Activated CD4-positive, alpha-beta T cell treated with anti-CD3 and anti-CD28 coated beads, Interleukin-2, Interleukin-4, amounts not matched to agents 100 ng/mL and 50 ng/mL, durations not matched to agents 16 hours and 8 hours (primary cell): ENCODE measurements around the gene PTPMT1.
A peak's percentile ranks its signal among the peaks of the same experiment; 100 is the strongest.
"Not testable (repeated sequence)": the region's sequence is repeated elsewhere in the genome, so short reads cannot be mapped to it uniquely, and the experiment has no call there.

Experiments used
- DNase-seq: peaks from one replicate; pipeline ENCODE4 v3.0.0-alpha.2; 2020; ENCODE audit warnings: low spot score

The PTPMT1 gene, protein sequence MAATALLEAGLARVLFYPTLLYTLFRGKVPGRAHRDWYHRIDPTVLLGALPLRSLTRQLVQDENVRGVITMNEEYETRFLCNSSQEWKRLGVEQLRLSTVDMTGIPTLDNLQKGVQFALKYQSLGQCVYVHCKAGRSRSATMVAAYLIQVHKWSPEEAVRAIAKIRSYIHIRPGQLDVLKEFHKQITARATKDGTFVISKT

DNA sequence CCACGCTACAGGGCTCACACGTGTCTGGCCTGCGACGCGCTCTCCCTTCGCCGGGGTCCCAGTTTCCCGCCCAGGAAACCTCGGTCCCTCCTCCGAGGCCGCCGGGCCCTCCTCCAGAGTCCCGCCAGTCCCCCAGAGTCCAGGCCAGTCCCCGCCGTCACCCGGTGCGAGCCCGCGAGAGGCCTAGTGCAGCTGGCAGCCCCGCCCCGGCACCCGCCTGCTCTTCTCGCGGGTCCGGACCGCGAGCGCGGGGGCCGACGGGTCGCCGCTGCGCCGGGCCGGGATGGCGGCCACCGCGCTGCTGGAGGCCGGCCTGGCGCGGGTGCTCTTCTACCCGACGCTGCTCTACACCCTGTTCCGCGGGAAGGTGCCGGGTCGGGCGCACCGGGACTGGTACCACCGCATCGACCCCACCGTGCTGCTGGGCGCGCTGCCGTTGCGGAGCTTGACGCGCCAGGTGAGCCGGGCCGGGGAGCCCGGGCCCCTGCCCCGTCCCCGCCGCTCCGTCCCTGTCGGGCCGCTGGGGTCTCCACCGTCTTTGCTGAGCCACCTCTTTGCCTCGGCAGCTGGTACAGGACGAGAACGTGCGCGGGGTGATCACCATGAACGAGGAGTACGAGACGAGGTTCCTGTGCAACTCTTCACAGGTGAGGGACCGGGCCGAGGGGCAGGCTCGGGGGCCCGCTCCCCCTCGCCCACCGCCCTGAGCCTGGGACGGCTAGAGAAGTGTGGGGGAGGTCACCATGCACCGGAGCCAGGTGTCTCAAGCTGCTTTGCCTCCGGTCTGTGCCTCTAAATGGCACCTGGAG is at the start of gene PTPMT1:
Gene PTPMT1 (plus strand): TSS at position 260 of the 809 bp plus-strand sequence. CDS start 24 bp downstream, at position 284.
- DNase-seq: peak; percentile 73

DNA sequence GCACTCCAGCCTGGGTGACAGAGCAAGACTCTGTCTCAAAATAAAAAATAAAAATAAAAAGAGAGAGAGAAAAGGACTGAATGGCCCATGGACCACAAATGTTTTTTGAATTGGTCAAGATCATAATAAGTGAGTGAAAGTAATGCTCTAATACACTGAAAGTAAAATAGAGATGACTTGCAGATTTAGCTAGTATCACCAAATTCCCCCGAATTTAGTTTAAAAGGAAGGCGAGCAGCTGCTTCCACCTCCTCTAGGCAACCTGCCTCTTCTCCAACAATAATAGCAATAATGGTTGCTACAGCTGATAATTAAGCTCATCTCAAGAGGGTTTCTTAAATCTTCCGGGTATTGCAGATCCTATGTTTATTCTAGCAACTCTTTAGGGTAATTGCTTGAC is 49.2 kb upstream of the PTPMT1 start:
- no peak for DNase-seq

DNA sequence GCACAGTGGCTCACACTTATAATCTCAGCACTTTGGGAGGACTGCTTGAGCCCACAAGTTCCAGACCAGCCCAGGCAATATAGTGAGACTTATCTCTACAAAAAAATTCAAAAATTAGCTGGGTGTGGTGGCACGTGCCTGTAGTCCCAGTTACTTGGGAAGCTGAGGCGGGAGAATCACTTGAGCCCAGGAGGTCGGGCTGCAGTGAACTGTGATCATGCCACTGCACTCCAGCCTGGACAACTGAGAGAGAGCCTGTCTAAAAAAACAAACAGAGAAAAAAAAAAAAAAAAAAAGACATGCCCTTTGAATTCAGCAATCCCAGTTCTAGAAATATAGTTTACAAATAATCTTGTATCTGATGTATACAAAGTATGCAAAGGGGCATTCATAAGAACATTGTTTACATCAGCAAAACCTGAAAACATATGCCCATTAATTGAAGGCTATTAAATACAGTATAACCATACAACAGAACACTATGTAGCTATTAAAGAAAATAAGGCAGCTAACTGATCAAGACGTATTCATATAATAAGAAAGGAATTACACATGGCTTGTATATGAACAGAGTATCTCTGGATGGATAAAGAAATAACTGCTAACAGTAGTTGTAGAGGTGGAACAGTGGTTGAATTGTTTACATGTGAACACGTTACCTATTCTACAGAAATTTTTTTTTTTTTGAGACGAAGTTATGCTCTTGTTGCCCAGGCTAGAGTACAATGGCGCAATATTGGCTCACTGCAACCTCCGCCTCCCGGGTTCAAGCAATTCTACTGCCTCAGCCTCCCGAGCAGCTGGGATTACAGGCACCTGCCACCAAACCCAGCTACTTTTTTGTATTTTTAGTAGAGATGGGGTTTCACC is 48.2 kb upstream of the PTPMT1 start:
- no peak for DNase-seq

GRCh38 chr11:47518212-47518964 is 47.0 kb upstream of the PTPMT1 start:
- no peak for DNase-seq

DNA sequence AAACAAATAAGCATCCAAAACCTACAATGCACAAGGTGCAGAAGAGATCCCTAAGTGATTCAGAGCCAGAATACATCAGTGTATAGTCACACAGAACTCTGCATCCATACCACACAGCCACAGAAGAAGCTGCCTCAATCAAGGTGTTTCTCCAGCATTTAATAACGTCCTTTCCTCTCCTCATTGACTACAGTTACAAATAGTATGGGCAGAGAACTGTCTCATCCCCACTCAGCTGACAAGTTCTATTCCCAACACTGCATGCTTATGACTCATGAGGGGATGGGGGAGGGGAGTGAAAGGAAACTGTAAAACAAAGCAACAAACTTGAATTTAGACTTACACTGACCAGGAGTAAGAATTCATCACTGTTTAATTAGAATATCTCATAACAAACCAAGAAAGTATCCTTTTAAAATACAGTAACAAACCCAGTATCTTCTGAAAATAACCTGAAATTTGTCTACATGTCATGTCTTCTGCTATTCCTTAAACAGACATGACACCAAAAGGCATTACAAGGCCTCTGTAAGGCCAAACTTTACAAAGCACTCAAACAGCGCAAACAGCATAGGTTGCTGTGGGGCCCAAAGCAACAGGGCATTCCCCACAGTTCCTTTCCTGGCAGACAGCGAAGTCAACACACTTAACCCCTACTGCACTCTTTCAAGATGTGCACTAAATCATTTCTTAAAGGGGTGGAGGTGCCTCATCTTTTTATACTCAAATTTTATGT is 41.7 kb upstream of the PTPMT1 start:
- peak; percentile 53 for DNase-seq

DNA sequence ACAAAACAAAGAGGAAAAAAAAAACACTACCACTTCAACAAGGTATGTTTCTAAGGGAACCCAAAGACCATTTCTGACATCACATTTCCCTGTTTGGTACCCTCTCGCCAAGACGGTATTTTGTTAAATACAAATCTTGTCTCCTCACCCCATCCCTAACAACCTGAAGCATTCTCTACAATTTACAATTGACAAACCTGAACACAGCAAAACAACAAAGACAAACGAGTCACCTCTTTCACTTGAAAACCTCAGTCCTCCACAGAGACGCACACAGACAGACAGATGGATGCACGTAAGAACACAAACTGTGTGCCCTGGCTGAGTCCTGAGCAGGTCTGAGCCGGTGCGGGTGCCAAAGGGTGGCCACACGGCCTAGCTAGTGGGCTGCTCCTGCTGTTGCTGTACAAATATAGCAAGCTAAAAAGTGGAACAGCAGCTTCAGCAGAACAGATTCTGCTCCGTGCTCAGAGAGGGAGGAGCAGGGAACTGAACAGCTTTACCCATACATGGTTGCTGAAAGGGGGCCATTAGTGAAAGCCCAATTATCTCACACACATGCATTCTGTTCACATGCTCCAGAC is 41.0 kb upstream of the PTPMT1 start:
- DNase-seq: peak; percentile 17

- not testable (repeated sequence) for DNase-seq
These were observed 39.4 kb upstream of the PTPMT1 start for GRCh38 chr11:47526032-47526431.

DNA sequence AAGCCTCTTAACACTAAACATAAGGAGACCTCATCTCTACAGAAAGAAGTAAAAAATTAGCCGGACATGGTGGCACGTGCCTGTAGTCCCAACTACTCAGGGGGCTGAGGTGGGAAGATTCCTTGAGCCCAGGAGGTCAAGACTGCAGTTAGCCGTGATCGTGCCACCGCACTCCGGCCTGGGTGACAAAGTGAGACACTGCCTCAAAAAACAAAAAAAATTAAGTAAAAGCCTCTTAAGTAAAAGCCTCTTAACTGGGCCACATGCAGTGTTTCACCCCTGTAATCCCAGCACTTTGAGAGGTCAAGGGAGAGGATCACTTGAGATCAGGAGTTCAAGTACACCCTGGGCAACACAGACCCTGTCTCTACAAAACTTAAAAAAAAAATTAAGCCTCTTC is 38.2 kb upstream of the PTPMT1 start:
- no peak for DNase-seq

DNA sequence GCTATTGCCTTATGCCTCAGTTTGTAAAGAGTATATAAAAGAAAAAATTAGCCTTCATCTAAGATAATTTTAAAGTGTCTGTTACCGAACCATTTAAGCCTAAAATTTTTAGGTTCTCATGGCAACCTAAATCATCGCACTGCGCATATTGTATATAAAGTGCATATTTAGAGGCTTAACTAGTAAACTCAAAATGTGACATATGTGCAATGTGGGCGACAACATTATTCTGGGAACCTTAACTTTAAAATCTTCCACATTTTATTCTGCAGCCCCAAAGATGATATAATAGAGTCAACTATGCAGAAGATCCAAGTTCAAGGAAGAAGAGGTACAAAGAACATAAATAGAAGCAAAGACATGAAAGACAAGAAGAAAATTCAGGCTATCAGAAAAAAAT is 35.4 kb upstream of the PTPMT1 start:
- no peak for DNase-seq

DNA sequence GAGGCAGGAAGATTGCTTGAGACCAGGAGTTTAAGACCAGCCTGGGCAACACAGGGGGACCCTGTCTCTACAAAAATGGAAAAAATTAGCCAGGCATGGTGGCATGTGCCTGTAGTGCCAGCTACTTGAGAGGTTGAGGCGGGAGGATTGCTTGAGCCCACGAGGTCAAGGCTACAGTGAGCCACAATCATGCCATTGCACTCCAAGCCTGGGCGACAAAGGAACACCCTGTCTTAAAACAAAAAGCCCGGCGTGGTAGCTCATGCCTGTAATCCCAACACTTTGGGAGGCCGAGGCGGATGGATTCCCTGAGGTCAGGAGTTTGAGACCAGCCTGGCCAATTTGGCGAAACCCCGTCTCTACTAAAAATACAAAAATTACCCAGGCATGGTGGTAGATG is 34.7 kb upstream of the PTPMT1 start:
- not testable (repeated sequence) for DNase-seq

GRCh38 chr11:47531666-47532065 is 33.7 kb upstream of the PTPMT1 start:
- DNase-seq: no peak

DNA sequence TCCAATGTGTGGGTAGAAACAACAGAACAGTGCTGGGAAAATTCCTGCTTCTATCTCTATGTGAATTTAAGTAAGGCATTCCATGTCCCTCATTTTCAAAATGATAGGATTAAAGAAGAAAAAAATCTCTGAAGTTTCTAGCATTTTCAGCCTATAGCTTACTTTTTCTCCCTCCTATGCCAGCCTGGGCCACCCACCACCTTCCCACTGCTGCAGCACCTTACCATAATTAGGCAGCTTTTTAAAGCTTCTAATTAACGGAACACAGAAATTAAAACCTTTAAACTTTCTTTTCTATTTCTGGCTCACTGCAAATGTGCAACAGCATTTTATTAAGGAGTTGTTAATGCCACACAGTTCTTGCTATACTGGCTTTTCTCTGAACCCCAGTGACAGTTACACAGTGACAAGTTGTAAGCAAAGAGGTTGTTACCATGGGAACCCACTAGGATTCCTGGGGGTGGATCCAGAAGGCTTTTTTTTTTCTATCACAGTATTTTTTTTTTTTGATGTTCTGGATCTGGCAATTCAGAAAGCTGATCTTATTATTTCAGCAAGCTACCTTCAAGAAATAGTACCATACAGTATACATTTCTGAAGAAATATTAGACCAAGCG is 32.7 kb upstream of the PTPMT1 start:
- DNase-seq: no peak

- no peak for DNase-seq
These were observed 31.7 kb upstream of the PTPMT1 start for GRCh38 chr11:47533690-47534151.

GRCh38 chr11:47534704-47535251 is 30.6 kb upstream of the PTPMT1 start:
- DNase-seq: no peak

- no peak for DNase-seq
These were observed 28.5 kb upstream of the PTPMT1 start for GRCh38 chr11:47536915-47537314.

- DNase-seq: no peak
These were observed 26.4 kb upstream of the PTPMT1 start for GRCh38 chr11:47538741-47539565.

GRCh38 chr11:47539681-47540039 is 25.7 kb upstream of the PTPMT1 start:
- DNase-seq: no peak

- DNase-seq: no peak
These were observed 24.3 kb upstream of the PTPMT1 start for GRCh38 chr11:47541070-47541469.

DNA sequence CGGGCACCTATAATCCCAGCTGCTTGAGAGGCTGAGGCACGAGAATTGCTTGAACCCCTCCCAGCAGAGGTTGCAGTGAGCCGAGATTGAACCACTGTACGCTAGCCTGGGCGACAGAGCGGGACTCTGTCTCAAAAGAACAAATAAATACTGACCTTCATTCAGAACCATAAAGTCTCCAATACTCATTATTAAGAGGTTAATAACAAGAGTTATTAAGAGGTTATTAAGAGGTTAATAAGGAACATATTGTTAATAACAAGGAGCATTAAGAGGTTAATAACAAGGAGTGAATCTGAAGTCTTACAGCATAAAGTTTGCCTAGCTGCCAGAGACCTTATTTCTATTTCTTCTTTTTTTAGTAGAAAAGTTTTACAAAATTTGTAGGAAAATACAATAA is 20.1 kb upstream of the PTPMT1 start:
- no peak for DNase-seq
